Measurements from ENCODE around the gene HOXB5. TPM values are rescaled to one million over a fixed set of nuclear protein-coding genes. Genes with fewer than 3 reads are reported as not detected.
A peak's percentile ranks its signal among the peaks of the same experiment; 100 is the strongest.

HOXB5 gene
- total RNA-seq, 2 donors from 2014 or later, result 0.70 TPM; not detected in 1

DNA sequence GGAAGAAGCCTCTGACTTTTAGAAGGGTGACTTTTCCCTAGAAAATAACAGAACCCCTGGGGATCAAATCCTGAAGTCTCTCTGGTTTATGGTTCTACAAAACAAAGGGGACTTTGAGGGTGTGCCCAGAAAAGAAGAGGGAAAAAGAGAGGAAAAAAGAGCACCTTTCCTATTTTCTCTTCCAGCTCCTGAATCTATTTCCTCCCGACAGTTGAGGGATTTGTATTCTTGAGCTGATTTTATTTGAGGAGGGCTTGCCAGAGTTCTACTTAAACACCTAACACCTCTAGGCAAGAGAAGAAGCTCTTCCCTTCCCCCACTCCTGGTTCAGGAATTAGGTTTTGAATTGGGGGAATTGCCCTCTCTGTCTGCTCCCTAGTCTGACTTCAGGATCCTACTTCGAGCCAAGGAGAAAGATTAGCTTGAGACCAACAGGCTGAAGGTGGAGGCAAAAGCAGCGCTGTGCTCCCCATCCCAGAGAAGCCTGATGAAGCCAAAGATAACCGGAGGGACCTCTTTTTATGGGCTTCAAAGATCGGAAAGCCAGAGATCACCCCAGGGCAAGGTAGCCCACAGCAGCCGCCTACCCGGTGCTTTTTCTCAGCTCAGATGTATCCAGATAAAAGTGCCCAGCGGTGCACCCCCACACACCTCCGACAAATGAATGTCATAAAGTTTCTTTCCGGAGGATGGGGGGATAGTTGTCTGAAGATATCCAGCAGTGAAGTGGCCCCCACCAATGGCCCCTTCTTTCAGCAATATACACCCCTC is 4.3 kb downstream of the HOXB5 start:
- no peak for DNase-seq (ENCODE audit: low spot score)
- Mint-ChIP-seq H3K36me3 (no peaks in the 10 kb centered on the region), H3K4me1 (ENCODE audit: low read depth in 2 of 2) (peaks cover 41 to 48% of the 10 kb centered on the region in 2 donors), H3K27me3 (peaks cover 24 to 52% of the 10 kb centered on the region in 2 donors), H3K4me3 (no peak overlapping the region), H3K9me3 (no peaks in the 10 kb centered on the region), H3K27ac (no peak overlapping the region)
- ATAC-seq, result no peak

DNA sequence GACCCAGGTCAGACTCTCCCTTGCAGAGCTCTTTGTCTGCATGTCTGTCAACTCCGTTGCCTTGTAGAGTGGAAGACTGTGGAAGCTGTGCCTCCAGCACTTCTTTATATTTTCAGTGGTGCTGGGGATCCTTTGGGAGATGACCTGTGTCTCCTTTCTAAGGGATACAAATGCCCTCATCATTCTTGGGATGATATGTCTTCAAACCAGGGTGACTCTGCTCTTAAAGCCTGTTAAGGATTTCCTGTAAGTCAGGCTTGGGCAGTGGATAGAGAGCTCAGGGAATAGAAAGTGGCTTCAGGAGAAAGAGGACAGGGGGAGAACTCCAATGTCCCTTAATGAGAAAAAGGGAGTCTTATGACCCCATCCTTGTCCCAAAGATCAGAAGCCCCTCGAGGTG is 5.1 kb downstream of the HOXB5 start:
- Mint-ChIP-seq H3K27ac (no peak overlapping the region), H3K36me3 (no peaks in the 10 kb centered on the region), H3K4me3 (no peak overlapping the region), H3K9me3 (no peaks in the 10 kb centered on the region), H3K4me1 (ENCODE audit: low read depth in 2 of 2) (peaks cover 39 to 42% of the 10 kb centered on the region in 2 donors), H3K27me3 (peaks cover 24 to 57% of the 10 kb centered on the region in 2 donors)
- DNase-seq (ENCODE audit: low spot score) (no peak), ATAC-seq (no peak)

DNA sequence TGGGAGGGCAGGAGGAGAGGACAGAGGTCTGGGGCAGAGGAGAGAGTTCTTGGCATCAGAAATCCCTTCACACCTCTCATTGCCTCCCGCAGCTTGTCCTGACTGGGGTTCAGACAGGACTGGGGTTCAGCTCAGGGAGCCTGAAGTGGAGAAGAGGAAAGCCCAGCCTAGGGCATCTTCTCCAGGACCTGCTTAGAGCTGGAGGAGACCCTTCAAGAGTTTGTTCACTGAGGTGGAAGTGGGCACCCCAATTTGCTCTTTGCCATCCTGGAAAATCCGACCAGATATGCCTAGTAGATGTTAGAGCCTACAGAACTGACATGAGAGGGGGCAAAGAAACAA is 5.5 kb downstream of the HOXB5 start:
- H3K4me3 Mint-ChIP-seq, result no peak overlapping the region
- no peak overlapping the region for H3K27ac Mint-ChIP-seq
- ATAC-seq (no peak), DNase-seq (ENCODE audit: low spot score) (no peak)
- no peaks in the 10 kb centered on the region for H3K9me3 Mint-ChIP-seq
- H3K4me1 Mint-ChIP-seq (ENCODE audit: low read depth in 2 of 2), result peaks cover 37 to 40% of the 10 kb centered on the region in 2 donors
- H3K27me3 Mint-ChIP-seq, result peaks cover 24 to 57% of the 10 kb centered on the region in 2 donors
- no peaks in the 10 kb centered on the region for H3K36me3 Mint-ChIP-seq

DNA sequence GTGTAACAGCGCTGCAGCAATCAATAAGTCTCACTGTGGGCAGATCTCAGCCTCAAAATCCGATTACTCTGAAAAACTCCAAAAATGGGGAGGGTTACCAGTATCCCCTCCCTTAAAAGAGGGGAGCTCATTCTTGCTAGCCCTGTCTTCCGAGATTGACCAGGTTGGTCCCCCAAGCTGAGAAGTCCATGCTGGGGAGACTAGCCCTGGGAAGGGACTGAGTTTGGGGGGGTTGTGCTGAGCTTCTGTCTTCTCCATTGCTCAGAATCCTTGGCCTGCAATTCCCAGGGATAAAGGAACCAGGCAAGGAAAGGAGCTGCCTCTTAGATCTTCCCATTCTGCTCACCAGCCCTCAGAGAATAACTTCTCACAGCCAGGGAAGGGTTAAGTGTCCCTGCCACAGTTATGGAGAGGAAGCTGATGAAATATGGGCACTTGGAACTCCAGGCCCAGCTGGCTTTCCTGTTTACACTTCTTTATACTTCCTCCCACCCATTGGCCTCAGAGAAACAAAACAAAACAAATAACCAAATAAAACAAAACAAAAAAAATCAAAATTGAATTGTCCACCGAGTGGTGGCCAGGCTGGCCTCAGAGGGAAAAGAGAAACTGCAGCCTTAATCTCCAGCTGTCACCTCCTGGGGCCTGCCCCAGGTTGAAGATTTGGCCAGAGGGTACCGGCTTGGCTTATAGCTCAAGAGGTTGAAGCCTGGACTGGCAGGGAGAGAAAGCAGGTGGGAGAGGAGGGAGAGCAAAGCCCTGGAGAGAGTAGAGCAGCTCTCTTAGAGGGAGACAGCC is 6.1 kb downstream of the HOXB5 start:
- peak overlapping the region; percentile 31 for H3K4me3 Mint-ChIP-seq
- ATAC-seq (no peak), DNase-seq (ENCODE audit: low spot score) (no peak)
- H3K27ac Mint-ChIP-seq, result no peak overlapping the region
- peaks cover 24 to 57% of the 10 kb centered on the region in 2 donors for H3K27me3 Mint-ChIP-seq
- no peaks in the 10 kb centered on the region for H3K36me3 Mint-ChIP-seq
- H3K9me3 Mint-ChIP-seq, result no peaks in the 10 kb centered on the region
- H3K4me1 Mint-ChIP-seq (ENCODE audit: low read depth in 2 of 2), result peaks cover 34 to 37% of the 10 kb centered on the region in 2 donors

DNA sequence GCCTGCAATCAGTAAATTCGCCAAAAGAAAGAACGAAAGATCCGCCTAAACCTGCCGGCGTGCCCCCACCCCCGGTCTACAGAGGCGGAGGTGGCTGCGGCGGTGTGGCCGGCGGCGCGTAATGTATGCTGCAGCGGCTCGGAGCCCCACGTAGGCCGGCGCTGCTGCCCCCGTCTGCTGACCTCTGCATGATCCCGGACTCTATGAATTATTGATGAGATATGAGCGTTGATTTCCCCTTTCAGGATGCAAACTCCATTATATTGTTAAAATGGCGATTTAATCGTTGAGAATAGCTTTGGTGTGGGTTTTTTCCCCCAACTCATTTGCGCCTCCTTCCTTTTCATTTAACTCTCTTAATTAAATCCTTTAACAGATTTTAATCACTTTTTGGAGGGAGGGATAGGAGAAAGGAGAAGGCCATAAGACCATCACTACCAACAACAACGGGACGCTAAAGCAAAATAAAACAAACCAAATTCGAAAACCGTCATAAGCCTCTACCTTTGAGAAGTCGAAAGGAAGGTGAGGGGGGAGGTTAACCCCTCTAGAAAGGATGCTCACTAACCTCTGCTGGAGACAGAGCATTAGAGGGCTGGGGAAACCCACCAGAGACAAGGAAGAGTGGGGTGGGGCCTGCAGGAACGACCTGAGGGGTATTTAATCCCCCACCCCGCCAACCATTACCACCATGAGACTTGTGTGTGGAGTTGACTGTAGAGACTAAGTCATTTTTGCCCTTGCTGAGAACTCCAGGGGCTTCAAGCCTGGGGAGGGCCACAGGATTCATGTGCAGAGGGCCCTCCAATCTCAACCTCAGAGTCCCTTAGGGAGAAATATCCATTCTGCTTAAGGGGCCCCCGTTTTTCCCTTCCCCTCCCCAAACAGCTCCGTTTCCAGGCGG is 7.0 kb downstream of the HOXB5 start:
- Mint-ChIP-seq H3K27me3 (peaks cover 20 to 54% of the 10 kb centered on the region in 2 donors), H3K4me1 (ENCODE audit: low read depth in 2 of 2) (peaks cover 33 to 36% of the 10 kb centered on the region in 2 donors), H3K27ac (peak overlapping the region; percentile 60 to 93), H3K36me3 (no peaks in the 10 kb centered on the region), H3K4me3 (peak overlapping the region; percentile 97), H3K9me3 (no peaks in the 10 kb centered on the region)
- peak in 1 of 2 donors; percentile 50 for ATAC-seq
- DNase-seq (ENCODE audit: low spot score), result no peak

DNA sequence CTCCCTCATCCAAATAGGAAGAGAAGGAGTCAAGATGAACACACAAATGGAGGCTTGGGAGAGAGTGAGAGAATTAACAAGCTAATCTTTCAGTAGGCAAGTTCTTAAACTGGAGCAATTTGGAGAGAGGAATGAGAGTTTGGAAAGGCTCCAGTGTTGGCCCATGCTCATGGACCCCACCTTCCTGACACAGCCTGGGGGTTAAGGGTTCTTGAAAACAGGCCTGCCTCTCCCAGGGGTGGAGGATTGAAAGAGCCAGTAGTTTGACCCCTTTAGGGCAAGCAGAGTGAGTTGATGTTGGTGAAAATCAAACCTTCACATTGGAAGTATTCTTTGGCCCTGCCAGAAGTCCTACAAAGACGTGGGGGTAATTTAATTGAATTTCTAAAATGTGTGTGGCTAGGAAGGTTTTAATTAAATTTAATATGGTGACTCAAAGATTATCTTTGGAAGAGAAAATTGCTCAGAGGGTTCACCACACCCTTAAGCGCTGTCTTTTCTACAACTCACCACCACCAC is 9.3 kb downstream of the HOXB5 start:
- H3K4me1 Mint-ChIP-seq (ENCODE audit: low read depth in 2 of 2), result peaks cover 41 to 46% of the 10 kb centered on the region in 2 donors
- H3K4me3 Mint-ChIP-seq, result peak overlapping the region; percentile 97
- peaks cover 25 to 51% of the 10 kb centered on the region in 2 donors for H3K27me3 Mint-ChIP-seq
- ATAC-seq, result no peak
- H3K9me3 Mint-ChIP-seq, result no peaks in the 10 kb centered on the region
- no peak for DNase-seq (ENCODE audit: low spot score)
- peak overlapping the region; percentile 60 to 93 for H3K27ac Mint-ChIP-seq
- H3K36me3 Mint-ChIP-seq, result no peaks in the 10 kb centered on the region

DNA sequence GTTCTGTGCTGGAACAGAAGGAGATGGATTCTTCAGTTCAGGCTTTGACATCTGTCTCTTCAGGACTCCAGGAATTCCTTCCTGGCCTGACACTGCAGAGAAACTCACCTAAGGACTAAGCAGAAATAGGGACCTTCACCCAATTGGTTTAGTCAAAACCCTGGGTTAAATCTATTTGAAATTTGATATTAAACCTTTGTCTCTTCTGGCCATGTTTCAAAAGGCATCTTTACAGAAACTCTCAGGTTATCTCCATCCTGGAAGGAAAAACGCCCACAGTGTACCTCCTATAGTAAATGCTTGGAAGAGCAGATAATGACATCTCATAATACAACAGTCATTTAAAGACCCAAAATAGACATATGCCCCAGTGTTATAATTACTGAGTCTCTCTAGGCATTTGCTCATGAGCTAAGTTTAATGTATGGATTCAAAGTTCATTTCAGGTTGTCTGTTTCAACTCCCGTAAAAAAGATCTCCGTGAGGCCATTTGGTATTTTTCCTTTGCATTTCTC is 9.8 kb downstream of the HOXB5 start:
- Mint-ChIP-seq H3K36me3 (no peaks in the 10 kb centered on the region), H3K27ac (peak overlapping the region in 1 of 2 donors; percentile 60), H3K4me3 (peak overlapping the region; percentile 97), H3K9me3 (no peaks in the 10 kb centered on the region), H3K4me1 (ENCODE audit: low read depth in 2 of 2) (peaks cover 46 to 51% of the 10 kb centered on the region in 2 donors), H3K27me3 (peaks cover 24 to 53% of the 10 kb centered on the region in 2 donors)
- ATAC-seq (no peak), DNase-seq (ENCODE audit: low spot score) (no peak)

DNA sequence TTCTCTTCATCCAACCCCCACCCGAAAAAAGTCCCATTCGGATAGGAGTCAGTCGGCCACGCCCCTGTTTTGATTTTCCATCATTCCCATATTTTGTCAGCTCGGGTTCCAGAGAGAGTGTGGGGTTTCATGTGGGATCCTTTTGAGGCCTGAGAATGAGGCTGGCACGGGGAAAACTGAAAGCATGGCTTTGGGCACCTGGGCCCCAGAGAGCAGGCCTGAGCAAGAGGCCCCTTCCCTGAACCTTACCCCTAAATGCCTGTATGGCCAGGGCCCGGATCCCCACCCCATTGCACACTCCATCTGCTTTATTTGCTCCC is 10.9 kb downstream of the HOXB5 start:
- Mint-ChIP-seq H3K4me1 (ENCODE audit: low read depth in 2 of 2) (peaks cover 52 to 54% of the 10 kb centered on the region in 2 donors), H3K4me3 (peak overlapping the region; percentile 93), H3K27me3 (peaks cover 16 to 43% of the 10 kb centered on the region in 2 donors), H3K27ac (peak overlapping the region; percentile 35 to 65), H3K9me3 (no peaks in the 10 kb centered on the region), H3K36me3 (no peaks in the 10 kb centered on the region)
- no peak for ATAC-seq
- DNase-seq (ENCODE audit: low spot score), result no peak

DNA sequence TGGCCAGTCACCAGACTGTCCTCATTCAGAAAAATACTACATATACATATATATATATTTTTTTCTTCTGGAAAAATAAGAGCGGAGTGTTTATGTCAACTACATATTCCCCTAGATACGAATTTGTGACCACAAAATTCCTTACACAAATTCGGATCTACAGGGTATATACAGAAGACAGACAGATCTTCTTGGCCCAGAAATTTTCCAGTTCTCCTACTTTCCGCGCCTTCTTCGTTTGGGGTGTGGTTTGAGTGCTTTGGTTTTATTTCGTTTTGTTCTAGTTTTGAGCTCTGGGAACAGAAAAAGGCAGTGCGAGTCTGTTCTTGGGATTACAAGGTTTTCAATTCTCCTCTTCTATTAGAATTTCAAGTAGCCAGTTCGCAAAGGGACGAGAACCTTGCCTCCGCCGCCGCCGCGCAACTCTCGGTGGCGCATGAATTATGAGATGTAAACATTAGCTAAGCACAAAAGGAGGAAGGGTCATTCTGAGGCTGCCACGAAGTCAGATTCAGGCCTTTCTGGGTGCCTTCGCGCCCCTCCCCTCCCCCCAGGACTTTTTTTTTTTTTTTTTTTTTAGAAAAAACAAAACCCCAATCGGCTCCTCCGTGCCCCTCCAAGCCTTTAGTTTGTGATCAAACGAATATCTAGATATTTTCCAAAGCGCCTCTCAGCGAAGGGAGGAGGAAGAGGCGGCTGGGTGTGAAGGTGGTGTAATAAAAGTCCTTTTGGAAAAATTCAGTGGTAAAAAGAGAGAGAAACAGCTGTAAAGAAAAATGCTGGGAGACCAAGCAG is 13.6 kb downstream of the HOXB5 start:
- Mint-ChIP-seq H3K27ac (peak overlapping the region; percentile 55 to 84), H3K9me3 (no peaks in the 10 kb centered on the region), H3K27me3 (peaks cover 12 to 27% of the 10 kb centered on the region in 2 donors), H3K36me3 (no peaks in the 10 kb centered on the region), H3K4me3 (peak overlapping the region; percentile 93), H3K4me1 (ENCODE audit: low read depth in 2 of 2) (peaks cover 38 to 39% of the 10 kb centered on the region in 2 donors)
- ATAC-seq, result no peak
- DNase-seq (ENCODE audit: low spot score), result no peak

DNA sequence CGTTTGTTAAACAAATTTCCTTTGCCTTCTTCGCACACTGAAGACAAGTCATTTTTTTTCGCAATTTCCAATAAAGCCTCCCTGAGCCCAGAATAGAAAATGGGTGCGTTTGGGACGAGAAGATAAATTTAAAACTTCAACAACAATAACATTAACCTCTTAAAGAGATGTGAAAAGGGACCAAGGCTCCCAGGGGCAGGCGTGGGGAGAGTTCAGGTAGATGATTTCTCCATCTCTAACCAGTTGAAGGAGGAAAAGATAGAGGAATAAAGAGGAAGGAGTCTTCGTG is 14.2 kb downstream of the HOXB5 start:
- peak overlapping the region; percentile 93 for H3K4me3 Mint-ChIP-seq
- no peaks in the 10 kb centered on the region for H3K36me3 Mint-ChIP-seq
- ATAC-seq (no peak), DNase-seq (ENCODE audit: low spot score) (no peak)
- H3K27ac Mint-ChIP-seq, result peak overlapping the region; percentile 84 to 94
- H3K4me1 Mint-ChIP-seq (ENCODE audit: low read depth in 2 of 2), result peaks cover 34 to 36% of the 10 kb centered on the region in 2 donors
- H3K27me3 Mint-ChIP-seq, result peaks cover 12 to 24% of the 10 kb centered on the region in 2 donors
- no peaks in the 10 kb centered on the region for H3K9me3 Mint-ChIP-seq

DNA sequence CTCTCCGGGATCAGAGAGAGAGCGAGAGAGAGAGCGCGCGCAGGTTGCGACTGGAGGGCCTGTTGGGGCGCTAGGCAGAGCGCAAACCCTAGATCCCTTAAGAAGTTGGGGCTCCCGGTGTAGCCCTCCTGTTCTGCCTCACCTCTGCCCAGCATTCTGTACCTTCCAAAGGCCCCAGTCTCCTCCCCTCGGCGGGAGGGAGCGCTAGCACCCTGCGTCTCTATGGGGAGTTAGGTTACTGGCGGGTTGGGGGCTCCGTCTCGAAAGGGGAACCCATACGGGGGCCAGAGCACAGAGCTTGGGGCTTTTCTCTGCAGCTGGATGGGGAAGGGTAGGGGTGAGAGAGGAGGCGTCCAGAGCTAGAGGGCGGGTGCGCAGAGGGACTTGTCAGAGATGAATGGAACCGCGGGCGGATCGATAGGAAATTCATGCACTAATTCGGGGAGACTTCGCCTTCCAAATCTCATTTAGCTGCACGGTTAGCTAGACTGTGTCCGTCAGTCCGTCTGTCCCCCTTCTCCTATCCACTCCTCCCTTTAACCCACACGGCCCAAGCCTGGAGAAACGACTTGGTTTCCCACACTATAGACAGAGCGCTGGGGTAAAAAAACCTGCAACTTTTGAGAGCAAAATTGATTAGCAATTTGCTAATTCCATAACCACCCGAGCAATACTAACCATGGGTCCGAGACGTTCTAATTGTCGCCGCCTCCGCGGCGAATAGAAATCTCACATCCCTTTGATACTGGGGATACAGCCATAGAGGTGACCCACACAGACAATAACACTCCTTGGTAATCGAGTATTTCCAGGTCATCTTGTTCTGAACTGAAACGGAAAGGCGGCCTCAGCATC is 14.7 kb downstream of the HOXB5 start:
- ATAC-seq (peak in 1 of 2 donors; percentile 55), DNase-seq (ENCODE audit: low spot score) (no peak)
- H3K9me3 Mint-ChIP-seq, result no peaks in the 10 kb centered on the region
- peaks cover 33 to 38% of the 10 kb centered on the region in 2 donors for H3K4me1 Mint-ChIP-seq (ENCODE audit: low read depth in 2 of 2)
- peak overlapping the region; percentile 93 for H3K4me3 Mint-ChIP-seq
- no peaks in the 10 kb centered on the region for H3K36me3 Mint-ChIP-seq
- peak overlapping the region; percentile 84 to 94 for H3K27ac Mint-ChIP-seq
- peaks cover 12 to 21% of the 10 kb centered on the region in 2 donors for H3K27me3 Mint-ChIP-seq

Measured in natural killer cell treated with Interleukin-12 subunit alpha and Interleukin-12 subunit beta and Interleukin-15 and Interleukin-18, amount 100 ng/mL, for 72 hours (primary cell).